Glutamatergic neuron (in vitro differentiated cells): ENCODE results near the gene PHLDB2. TPM values are rescaled to one million over a fixed set of nuclear protein-coding genes. Genes with fewer than 3 reads are reported as not detected.
A peak's percentile ranks its signal among the peaks of the same experiment; 100 is the strongest.

ENCODE experiments used
- DNase-seq: peaks from one replicate; pipeline ENCODE4 v3.0.0; 2022
- H3K27ac Mint-ChIP-seq: one replicate; pipeline ENCODE4 v1.8.0; 2020; ENCODE audit warnings: mild to moderate bottlenecking, mixed read lengths, inconsistent platforms; ENCODE audit not compliant: unreplicated experiment
- H3K27me3 Mint-ChIP-seq: one replicate; pipeline ENCODE4 v1.8.0; 2020; ENCODE audit warnings: mild to moderate bottlenecking, moderate library complexity, mixed read lengths, inconsistent platforms; ENCODE audit not compliant: unreplicated experiment
- H3K36me3 Mint-ChIP-seq: one replicate; pipeline ENCODE4 v1.8.0; 2020; ENCODE audit warnings: mild to moderate bottlenecking, mixed read lengths, inconsistent platforms; ENCODE audit not compliant: unreplicated experiment
- H3K4me1 Mint-ChIP-seq: one replicate; pipeline ENCODE4 v1.8.0; 2020; ENCODE audit warnings: mild to moderate bottlenecking, low read depth, mixed read lengths, inconsistent platforms; ENCODE audit not compliant: unreplicated experiment
- H3K4me3 Mint-ChIP-seq: one replicate; pipeline ENCODE4 v1.8.0; 2020; ENCODE audit warnings: mild to moderate bottlenecking, mixed read lengths, inconsistent platforms; ENCODE audit not compliant: unreplicated experiment
- H3K9me3 Mint-ChIP-seq: one replicate; pipeline ENCODE4 v1.8.0; 2020; ENCODE audit warnings: mild to moderate bottlenecking, moderate library complexity, mixed read lengths, inconsistent platforms; ENCODE audit not compliant: unreplicated experiment
- CTCF ChIP-seq: fragments of 200-600 bp; sonication (generic); IDR thresholded peaks from one replicate; pipeline ENCODE4 v1.5.0; 2021; ENCODE audit not compliant: partially characterized antibody, unreplicated experiment
- total RNA-seq: library from RNA; stranded (reverse); fragmentation: NEBNext Ultra II Directional; extraction: Animal tissue kit (Norgen Biotek cat#: 25700); gene quantifications from one replicate; pipeline ENCODE4 v1.2.1, GENCODE V29; 2021; ENCODE audit not compliant: unreplicated experiment

The PHLDB2 gene
- total RNA-seq, 1 donor from 2014 or later = 18.7 TPM

GRCh38 chr3:111948786-111949185, 89.7 kb downstream of the PHLDB2 start:
- Mint-ChIP-seq H3K9me3 (peaks cover 1% of the 10 kb centered on the region), H3K36me3 (no peaks in the 10 kb centered on the region), H3K4me1 (peaks cover 12% of the 10 kb centered on the region), H3K27ac (no peak overlapping the region), H3K4me3 (no peak overlapping the region), H3K27me3 (no peaks in the 10 kb centered on the region)
- no peak for TF ChIP-seq CTCF
- DNase-seq = no peak

GRCh38 chr3:111949712-111950111, 90.6 kb downstream of the PHLDB2 start:
- DNase-seq = no peak
- Mint-ChIP-seq H3K4me3 (no peak overlapping the region), H3K36me3 (no peaks in the 10 kb centered on the region), H3K27me3 (no peaks in the 10 kb centered on the region), H3K9me3 (peaks cover 3% of the 10 kb centered on the region), H3K27ac (no peak overlapping the region), H3K4me1 (peaks cover 16% of the 10 kb centered on the region)
- TF ChIP-seq CTCF = no peak

GRCh38 chr3:111951032-111951431, 92.0 kb downstream of the PHLDB2 start:
- H3K4me1 Mint-ChIP-seq = peaks cover 16% of the 10 kb centered on the region
- H3K36me3 Mint-ChIP-seq = no peaks in the 10 kb centered on the region
- H3K27ac Mint-ChIP-seq = no peak overlapping the region
- TF ChIP-seq CTCF = no peak
- H3K9me3 Mint-ChIP-seq = peaks cover 3% of the 10 kb centered on the region
- DNase-seq = no peak
- H3K27me3 Mint-ChIP-seq = no peaks in the 10 kb centered on the region
- H3K4me3 Mint-ChIP-seq = no peak overlapping the region

GRCh38 chr3:111952086-111952485, 93.0 kb downstream of the PHLDB2 start:
- Mint-ChIP-seq H3K27me3 (no peaks in the 10 kb centered on the region), H3K4me1 (peaks cover 23% of the 10 kb centered on the region), H3K4me3 (no peak overlapping the region), H3K27ac (peak overlapping the region; percentile 57), H3K9me3 (peaks cover 3% of the 10 kb centered on the region), H3K36me3 (no peaks in the 10 kb centered on the region)
- DNase-seq = no peak
- no peak for TF ChIP-seq CTCF

GRCh38 chr3:111952866-111953450, 93.9 kb downstream of the PHLDB2 start:
- no peak for DNase-seq
- TF ChIP-seq CTCF = no peak
- Mint-ChIP-seq H3K4me1 (peaks cover 28% of the 10 kb centered on the region), H3K36me3 (no peaks in the 10 kb centered on the region), H3K27me3 (no peaks in the 10 kb centered on the region), H3K4me3 (no peak overlapping the region), H3K27ac (peak overlapping the region; percentile 14), H3K9me3 (peaks cover 3% of the 10 kb centered on the region)
